GM12801 (cell line): ENCODE measurements around the gene MYLK2.

Source experiments
- TF ChIP-seq, protein P1 (sequence below): IDR thresholded peaks from one replicate; pipeline ENCODE4 v1.5.1; 2011; ENCODE audit warnings: control low read depth; ENCODE audit not compliant: insufficient read length; ENCODE audit errors: extremely low read depth

MYLK2 gene

DNA sequence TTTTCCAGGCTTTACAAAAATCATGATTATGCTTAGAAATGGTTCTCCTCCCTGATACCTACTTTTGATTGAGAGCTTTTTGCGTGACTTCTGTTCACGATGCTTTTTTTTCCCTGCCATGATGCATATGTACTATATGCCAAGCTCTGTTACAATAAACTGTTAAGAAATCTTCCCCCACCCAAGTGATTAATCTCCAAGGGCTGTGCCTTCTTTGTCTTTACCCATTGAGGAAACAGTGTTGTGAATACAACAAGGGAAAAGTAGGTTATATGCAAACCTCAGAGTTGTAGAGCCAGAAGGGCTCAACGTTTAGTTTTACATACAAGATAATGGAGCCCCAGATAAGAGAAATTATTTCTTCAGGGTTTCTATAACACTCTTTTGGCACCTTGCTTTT, 34.1 kb upstream of the MYLK2 start:
- TF ChIP-seq, protein P1, sequence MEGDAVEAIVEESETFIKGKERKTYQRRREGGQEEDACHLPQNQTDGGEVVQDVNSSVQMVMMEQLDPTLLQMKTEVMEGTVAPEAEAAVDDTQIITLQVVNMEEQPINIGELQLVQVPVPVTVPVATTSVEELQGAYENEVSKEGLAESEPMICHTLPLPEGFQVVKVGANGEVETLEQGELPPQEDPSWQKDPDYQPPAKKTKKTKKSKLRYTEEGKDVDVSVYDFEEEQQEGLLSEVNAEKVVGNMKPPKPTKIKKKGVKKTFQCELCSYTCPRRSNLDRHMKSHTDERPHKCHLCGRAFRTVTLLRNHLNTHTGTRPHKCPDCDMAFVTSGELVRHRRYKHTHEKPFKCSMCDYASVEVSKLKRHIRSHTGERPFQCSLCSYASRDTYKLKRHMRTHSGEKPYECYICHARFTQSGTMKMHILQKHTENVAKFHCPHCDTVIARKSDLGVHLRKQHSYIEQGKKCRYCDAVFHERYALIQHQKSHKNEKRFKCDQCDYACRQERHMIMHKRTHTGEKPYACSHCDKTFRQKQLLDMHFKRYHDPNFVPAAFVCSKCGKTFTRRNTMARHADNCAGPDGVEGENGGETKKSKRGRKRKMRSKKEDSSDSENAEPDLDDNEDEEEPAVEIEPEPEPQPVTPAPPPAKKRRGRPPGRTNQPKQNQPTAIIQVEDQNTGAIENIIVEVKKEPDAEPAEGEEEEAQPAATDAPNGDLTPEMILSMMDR = no peak

DNA sequence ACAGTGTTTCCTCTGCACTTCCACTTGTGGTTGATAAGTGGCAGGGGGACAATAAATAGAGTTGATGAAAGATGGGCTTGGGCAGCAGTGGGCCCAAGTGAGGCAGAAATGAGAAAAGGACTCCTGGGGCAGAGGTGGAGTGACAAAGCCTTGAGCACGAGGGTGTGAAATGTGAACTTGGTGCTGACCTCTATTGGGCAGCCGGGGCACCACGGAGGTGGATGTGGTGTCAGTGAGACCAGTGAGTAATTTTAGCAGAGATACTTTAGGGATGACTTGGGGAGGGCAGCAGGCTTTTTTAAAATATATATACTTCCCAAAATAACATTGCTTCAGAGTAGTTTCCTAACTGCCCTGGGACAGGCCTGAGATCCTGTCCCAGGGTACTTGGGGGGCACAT, 30.6 kb upstream of the MYLK2 start:
- TF ChIP-seq, protein P1 = no peak

DNA sequence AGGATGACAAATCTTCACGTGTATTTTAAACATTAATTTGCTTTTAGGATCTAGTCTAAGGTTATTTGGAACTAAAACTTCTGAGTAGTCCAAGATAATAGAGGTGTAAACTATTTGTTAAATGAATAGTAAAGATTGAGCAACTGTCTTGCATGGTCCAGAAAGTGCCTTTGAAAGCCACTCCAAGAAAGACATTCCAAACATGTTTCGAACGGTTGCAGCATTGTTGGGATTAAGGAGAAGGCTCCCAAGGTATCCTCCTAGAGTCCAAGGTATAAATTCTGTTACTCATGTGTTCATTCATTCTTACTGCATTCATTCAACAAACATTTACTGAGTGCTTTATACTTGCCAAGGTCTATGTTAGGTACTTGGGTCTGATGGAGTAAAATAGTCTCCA, 28.8 kb upstream of the MYLK2 start:
- TF ChIP-seq, protein P1 = no peak

DNA sequence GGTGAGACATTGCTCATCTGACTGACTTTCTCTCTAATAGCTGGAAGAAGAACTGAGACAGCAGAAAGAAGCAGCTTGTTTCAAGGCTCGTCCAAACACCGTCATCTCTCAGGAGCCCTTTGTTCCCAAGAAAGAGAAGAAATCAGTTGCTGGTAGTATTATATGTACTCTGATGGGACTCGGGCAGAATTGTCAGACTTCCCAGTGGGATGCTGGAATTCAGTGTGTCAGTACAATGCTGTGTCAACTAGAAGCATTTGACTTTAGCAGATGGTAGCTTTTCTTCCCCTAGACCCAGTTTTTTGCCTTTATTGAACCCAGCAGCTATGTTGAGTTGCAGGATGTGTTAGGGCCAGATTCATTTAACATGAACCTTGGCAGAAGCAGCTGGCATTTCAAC, 21.8 kb upstream of the MYLK2 start:
- TF ChIP-seq, protein P1 = no peak

GRCh38 chr20:31801508-31801907, 17.6 kb upstream of the MYLK2 start:
- TF ChIP-seq, protein P1 = no peak

DNA sequence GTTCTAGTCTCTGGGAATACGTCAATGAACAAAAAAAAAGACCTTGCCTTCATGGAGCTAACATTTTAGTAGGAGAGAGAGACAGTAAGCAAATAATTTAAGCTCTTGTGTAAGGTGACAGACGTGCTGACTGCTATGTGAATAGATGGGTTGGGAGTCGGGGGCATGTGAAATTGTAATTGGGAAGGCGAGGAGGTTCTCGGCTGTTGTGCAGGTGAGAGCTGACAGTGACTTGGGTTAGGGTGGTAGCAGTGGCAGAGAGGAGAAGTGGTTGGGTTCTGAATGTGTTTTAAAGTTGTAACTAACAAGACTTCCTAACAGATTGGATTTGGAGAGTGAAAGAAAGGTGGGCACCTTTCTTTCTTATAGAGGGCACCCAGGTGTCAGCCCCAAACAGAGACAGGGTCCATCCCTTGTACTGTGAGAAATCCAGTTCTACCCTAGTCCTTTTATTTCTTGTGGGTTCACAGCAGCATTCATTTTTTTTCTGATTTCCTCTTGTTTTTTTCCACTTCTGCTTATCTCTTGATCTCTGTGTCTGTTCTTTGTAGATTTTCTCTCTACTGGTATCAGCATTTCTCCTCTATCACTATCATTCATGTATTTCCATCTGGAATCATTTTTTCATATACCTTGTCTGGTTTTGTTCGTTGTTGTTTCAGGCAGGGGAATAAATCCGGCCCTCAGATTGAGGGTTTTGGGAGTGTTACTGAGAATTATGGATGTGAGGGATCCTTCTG, 15.4 kb upstream of the MYLK2 start:
- TF ChIP-seq, protein P1 = no peak

GRCh38 chr20:31806564-31807355, 12.4 kb upstream of the MYLK2 start:
- TF ChIP-seq, protein P1 = no peak
